Stimulated activated CD8-positive, alpha-beta memory T cell treated with anti-CD3 and anti-CD28 coated beads, Interleukin-12 subunit alpha, Interleukin-12 subunit beta, amount 100 ng/mL, for 24 hours (primary cell): Measurements from ENCODE around the gene KCTD8.

ENCODE experiments used
- DNase-seq: peaks from one replicate; pipeline ENCODE4 v3.0.0-alpha.2; 2020; ENCODE audit errors: extremely low read depth

Gene KCTD8

DNA sequence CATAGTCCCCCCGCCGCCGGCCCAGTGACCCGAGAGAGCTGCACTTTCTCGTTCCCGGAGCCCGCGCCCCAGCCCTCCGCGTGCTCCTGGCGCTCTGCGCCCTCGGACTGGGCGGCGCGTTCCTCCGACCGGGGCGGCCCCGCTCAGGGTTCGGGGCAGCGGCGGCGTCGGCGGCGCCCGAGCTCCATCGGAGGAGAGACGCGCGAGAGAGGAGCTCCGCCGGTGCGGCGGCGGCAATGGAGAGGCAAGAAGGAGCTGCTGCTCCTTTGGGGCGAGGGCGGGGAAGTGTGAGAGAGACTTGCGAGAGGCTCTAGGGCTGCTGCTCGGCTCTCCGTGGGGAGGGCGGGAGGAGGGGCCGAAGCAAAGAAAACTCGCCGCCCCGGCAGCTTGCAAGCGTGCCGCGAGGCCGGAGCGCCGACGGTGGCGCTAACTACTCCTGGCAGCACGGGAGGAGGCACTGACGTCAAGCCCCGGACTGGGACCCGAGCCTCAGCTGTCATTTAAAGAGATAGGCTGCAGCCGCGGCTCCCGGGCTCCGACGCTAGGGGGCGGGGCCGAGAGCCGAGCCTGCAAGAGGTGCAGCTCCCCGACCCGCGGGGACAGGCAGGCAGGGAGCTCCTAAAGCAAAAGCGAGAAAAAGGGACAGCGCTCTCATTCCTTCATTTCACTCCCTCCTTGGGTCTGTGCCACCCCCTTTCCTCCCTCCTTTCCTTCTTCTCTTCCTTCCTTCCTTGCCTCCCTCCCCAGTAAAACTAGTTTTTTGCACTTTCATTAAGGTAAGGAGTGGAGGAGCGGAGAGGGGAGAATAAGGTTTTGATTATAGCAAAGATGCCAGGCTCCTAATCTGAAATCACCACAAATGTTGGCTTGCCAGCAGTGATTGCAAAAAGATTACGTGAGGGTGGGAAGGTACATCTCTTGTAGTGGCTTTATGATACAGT is at the start of gene KCTD8:
KCTD8 (minus strand) TSS at position 289 of the 941 bp plus-strand sequence.
- DNase-seq = peak; percentile 20

DNA sequence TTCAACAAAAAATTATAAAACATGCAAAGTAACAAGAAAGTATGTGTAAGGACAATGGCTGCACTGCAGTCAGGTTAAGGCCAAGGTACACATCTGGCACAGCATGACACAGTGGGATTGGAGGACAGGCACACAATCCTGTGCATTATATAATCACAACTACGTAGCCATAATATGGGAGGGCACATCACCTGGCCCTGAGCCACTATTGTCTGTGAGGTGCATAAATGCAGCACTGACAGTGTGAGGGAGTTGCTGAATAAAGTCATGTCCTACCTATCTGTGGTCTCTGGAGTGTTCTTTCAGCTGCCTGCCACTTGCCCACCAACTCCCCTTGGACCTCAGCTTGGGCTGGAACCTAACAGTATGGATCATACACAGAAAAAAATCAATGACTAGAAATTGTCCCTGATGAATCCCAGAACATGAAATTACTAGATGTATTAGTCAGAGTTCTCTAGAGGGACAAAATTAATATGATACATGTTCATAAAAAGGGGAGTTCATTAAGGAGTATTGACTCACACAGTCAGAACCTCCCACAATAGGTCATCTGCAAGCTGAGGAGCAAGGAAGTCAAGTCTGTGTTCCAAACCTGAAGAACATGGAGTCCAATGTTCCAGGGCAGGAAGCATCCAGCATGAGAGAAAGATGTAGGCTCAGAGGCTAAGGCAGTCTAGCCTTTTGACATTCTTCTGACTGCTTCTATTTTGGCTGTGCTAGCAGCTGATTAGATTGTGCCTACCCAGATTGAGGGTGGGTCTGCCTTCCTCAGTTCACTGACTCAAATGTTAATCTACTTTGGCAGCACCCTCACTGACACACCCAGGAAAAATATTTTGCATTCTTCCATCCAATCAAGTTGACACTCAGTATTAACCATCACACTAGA is 46.4 kb upstream of the KCTD8 start:
- DNase-seq = no peak

DNA sequence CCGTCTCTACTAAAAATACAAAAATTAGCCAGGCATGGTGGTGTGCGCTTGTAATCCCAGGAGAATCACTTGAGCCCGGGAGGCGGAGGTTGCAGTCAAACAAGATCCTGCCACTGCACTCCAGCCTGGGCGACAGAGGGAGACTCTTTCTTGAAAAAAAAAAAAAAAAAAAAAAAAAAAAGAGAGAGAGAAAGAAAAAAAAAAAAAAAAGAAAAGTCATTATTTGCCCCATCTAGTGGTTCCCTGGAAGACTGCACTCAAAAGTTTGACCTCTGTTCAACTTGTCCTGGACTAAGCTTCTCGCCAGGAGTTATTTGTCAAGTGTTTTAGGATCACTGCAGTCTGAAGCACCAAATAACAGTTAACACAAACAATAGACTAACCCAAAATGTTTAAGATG is 45.3 kb upstream of the KCTD8 start:
- DNase-seq = no peak

DNA sequence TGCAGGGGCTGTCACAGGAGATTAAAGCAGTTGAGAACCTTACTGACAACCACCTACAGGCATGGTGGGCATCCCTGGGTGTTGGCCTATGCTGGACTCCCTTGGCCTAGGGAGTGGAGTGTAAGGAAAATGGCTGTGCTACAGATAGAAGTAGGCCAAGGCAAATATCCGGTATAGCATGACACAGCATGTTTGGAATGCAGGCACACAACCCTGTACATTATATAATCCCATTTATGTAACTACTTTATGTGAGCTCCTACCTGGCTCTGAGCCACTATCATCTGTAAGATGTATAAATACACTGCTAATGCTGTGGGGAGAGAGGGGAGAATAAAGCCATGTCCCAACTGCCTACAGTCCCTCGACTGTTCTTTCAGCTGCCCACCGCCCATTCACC is 38.7 kb upstream of the KCTD8 start:
- DNase-seq = no peak

DNA sequence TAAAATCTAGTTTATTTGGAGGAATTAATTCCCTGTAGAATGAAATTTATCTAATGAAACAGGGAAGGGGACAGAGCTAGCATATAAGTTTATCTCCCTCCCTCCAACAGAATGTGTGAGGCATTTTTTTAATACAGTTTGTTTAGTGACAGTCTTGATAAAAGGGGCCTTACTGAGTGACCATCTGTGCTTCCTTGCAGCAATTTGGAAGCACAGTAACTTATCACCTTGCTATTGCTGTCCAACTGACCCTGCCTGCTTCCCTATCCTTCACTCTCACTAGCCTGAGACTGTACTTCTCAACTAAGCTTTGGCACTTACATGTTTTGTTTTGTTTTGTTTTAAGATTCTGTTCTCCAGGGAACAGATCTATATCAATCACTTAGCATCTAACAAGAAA is 31.1 kb upstream of the KCTD8 start:
- no peak for DNase-seq

DNA sequence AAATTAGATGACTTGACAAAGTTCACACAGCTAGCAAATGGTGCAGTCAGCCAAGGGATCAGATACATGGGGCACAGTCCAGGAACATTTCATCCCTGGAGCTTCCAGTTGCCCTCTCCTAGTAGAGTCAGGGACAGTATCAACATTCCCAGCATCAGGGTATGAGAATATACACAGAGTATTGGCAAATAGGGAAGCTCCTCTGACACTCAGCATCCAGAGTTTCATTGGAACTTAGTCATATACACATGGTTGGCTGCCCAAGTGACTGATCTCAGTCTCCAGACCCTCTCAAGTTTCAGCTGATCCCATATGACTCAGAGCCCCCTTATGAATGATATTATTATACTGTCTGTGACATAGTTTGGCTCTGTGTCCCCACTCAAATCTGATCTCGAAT is 13.7 kb upstream of the KCTD8 start:
- DNase-seq = no peak

DNA sequence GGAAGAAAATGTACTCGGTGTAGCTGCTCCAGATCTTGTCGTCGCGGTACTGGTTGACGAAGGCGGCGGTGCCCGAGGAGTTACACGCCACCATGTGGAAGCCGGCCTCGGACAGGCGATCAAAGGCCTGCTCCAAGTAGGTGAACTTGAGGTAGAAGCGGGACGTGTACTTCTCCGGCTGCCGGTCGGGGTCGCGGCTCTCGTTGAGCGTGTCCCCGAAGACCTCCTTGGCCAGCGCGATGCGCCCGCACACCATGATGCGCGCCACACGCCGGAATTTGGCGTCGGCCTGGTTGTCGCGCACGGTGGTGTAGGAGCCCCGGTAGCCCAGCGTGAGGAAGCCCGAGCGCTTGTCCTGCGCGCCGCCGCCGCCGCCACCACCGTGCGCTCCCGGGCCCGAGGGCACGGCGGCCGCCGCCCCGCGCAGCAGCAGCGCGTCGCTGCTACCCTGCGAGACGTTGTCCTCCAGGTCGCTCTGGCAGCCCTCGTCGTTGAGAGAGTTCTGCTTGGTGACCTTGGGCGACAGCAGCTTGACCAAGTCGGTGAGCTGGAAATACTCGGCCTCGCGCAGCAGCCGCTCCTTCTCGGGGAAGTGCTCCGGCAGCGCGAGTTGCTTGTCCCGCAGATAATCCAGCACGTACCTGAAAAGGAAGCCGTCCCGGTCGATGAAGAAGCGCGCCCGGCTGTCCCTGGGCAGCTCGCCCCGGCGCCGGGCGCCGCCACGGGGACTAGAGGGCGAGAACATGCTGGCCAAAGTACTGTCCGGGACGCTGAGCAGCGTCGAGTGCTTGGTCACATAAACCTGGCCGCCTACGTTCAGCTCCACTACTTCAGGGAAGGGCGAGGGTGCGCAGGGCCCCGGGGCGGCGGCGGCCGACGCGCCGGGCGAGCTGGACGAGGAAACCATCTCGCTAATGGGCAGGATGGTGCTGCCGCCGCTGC is 775 bp downstream of the KCTD8 start:
- no peak for DNase-seq

DNA sequence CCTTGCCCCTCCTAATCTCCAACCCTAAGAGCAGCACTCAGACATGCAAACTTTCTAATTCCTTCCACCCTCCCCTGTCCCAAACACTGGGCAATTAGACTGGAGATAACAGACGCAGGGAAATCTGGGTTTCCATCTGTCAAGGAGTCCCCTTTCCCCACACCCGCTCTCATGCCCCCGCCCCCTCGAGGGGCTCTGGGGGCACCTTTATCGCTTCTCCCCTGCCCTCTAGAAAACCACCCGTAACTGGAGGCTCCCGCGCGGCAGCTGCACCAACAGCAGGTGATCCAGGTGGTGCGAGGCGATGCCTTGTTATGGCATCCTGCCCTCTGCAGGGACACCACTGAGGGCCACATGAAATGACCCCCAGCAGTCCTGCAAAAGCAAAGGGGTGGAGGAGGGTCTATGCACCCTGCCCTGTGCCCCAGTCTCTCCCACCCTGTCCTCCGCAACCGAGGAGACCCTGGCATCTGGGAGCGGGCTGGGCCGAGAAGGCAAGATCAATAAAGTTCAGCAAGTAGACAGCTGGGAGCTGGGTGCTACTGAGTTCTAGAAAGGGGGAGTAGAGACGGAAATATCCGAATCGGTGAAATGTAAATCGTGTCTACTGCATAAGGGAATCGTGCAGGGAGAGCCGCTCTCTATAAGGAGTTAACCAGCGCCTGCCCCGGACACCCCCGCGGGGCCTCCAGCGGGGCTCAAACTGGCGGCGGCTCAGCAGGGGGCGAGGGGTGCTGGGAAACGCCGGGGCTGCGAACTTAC is 1.6 kb downstream of the KCTD8 start:
- no peak for DNase-seq

DNA sequence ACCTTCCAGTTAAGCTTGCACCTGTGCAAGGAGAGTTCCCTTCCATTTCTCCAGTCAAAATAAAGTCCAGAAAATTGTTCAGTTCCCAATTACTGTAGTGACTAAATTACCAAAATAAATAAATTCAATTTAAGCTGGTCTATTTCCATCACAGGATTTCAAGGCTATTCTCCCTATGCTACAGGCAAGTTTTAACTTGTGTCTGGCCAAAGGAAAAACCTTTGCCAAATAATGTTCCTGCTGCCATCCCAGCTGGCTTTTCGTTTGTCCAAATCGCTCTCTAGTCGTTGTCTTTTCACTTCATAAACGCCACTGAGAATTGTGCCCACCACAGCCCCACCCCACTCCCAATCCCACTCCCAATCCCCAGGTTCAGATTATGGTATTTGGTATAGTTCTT is 2.4 kb downstream of the KCTD8 start:
- no peak for DNase-seq

DNA sequence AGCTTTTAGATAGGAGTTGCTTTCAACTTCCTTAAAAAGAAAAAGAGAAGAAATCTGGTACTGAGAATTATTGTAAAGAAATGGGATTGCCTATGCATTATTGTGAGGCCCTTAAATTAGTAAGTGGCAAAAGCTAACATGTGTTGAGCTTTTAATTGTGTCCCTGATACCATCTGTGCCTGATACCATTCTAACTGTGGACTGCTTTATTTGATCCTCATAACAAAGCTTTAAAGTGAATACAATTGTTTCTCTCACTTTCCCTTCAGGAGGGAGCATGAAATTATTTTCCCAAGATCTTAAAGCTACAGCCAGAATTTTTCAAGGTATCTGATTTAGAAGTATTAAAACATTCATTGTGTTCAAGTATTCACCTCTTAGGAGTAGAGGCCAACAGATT is 9.9 kb downstream of the KCTD8 start:
- no peak for DNase-seq

DNA sequence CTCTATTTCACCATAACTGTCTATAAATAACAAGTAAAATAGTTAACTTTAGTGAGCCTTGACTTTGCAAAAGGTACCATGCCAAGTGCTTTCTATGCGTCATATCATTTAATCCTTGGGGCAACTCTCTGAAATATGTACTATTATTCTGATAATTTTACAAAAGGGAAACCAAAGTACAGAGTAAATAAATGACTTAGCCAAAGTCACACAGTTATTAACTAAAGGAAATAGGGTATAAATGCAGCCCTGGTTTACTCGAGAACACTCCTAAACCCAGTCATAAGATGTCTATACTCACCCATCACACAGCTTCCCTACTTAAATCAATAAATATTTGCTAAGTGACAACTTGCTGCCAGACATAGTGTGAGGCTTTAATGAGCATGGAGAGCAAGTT is 14.4 kb downstream of the KCTD8 start:
- DNase-seq = no peak

DNA sequence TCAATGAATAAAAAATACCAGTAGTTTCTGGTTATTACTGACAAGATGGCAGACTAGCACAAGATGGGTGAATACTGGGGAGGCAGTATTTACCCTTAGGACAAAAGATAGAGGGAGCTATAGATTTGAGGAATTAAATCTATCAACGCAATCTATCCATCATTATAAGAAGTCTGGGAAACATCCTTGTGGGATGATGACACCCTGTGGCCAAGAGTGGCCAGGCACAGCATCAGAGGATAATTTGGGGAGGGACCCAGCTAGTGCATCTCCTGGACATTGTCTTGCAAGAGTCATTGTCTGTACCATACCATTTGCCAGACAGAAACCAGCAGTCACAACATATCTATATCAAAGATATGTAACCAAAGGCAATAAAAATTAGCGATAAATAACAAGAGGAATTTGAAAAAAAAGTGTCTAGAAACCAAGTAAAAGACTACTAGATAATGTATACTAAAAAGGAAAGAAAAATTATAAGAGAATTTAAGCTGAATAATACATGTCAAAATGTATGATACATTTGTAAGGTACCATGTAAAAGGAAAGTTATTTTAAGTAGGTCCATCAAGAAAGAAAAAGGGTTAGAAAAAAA is 22.9 kb downstream of the KCTD8 start:
- no peak for DNase-seq

DNA sequence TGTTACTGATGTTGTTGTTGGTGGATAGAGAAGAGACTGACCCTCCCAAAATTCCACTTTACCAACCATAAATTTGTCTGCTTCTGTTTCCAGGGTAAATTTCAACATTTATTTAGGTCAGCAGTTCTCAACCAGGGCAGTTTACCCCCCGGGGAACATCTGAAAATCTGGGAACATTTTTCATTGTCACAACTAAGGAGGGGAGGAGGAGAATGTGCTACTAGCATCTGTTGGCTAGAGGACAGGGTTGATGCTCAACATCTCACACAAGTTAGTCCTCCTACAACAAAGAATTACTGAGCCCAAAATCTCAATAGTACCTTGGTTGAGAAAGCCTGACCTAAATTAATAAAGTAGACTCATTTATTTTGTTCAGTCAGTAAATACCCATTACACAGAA is 25.7 kb downstream of the KCTD8 start:
- no peak for DNase-seq

DNA sequence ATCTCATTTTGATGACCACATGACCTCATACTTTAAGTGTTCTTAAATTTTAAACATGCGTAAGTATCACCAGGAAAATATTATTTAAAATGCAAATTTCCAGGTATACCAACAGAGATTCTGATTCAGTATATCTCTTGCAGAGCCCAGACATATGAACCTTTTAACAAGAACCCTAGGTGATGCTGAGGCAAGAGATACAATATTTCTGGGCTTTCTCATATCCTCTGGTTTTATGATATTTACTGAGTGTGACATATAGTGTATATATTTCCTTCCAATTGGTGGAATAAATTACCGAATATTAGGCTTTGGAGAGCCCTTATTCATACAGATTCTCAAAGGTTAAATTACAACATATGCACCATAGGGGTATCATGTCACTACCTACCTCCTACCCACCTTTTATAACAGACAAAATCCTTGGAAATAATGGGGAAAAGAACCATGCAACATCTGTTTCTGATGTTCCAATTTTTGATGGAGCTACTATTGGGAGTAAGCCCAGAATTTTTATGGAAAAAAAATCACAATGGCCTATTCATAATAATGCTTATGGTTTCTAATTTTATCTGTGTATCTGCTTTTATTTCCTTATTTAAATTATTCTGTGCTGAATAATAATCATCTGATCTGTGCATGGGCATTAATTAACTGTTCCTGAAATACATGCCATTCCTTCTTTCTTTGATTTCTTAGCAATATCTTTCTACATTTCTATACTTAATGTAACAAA is 27.1 kb downstream of the KCTD8 start:
- DNase-seq = no peak

DNA sequence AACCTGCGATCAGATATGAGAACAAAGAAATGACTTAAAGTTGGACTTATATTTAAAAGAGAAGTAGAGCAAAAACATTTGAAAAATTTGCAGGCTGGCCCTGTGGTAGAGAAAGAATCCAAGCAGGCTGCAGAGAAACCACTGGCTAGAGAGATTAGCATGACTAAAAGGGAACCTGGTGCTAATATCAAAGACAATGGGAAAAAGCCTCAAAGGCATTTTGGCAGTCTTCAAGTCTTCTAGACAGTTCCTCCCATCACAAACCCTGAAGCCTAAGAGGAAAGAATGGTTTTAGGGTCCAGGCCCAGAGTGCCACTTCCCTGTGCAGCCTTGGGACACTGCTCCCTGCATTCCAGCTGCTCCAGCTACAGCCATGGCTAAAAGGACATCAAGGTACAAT is 33.4 kb downstream of the KCTD8 start:
- DNase-seq = no peak

DNA sequence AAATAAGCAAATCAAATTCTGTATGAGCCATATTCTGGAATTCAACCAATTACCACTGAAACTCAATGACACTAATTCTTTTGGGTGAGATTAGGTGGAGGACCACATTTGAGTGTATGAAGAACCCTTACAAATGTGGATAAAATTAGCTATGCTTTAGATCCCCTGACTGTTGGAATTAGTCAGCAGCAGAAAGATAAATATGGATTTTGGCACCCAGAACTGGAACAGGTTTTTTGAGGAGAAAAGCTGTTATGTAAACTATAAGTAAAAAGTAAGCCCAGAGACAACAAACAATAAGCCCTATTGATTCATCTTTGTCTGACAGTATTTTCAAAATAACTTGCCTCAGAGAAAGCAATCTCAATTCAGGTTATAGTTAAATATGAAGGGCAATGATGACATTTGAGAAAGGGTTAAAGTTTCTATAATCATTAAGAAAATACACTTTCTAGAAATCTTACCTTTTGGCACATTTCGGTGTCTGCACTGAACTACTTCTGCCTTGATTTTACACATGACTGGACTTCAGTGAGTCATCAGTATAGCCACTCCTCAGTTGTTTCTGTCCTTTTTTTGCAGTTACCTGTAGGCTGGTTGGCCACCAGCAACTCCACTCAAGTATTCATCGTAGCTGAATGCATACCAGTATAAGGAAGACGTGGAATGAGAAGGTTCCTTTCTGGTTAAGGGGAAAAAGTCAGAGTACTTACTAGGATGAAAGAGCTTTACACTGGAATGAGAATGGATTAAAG is 80.0 kb downstream of the KCTD8 start:
- no peak for DNase-seq

DNA sequence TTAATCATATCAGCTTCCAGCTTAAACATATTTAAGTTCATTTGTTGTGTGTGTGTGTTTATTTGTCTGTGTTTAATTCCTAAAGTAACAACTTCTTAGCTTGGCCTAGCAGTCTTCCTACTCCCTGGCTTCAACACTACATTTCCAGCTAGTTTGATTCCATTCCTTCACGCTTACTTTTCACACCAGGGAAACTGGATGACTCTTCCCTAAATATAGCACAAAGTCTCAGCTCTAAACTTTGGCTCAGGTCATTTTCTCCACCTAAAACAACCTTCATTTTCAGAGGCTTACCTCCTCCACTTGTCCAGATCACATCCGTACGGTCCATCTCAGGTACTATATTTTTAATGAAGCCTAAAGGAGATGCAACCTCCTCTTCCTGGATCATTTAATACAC is 94.4 kb downstream of the KCTD8 start:
- DNase-seq = no peak

DNA sequence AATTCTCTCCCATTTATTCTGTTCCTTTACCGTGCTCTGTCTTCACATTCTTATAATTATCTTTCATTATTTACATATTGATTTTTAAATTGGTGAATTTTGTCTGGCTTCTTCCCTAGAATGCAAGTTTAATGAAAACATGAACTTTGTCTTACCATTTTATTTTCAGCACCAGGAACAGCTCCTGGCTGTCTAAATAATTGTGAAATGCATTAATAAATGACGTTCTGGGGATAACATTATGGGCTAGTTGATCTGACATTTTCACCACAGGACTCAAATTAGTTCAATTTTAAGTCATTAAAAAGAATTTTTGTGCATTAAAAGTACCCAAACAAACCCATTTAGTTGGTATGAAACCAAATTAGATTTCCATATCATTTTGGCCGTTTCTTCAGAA is 97.5 kb downstream of the KCTD8 start:
- DNase-seq = no peak

DNA sequence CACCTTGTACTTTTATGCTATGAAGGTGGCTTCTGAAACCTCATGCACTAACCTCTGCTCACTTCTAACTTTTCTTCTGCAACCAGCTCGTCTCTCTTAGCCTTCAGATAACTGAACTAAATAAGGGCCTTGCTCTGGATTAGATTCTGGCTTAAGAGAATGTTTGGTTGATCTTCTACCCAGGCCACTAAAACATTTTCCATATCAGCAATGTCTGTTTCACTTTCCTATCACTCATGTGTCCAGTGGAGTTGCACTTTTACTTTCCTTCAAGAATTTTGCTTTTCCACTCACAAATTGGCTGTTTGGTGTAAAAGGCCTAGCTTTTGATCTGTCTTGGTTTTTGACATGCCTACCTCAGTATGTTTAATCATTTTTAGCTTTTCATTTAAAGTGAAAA is 105.8 kb downstream of the KCTD8 start:
- DNase-seq = no peak
